Mesenteric fat pad (tissue), 1 donor: ENCODE results near the gene STAC2. TPM values are rescaled to one million over a fixed set of nuclear protein-coding genes. Genes with fewer than 3 reads are reported as not detected.
A peak's percentile ranks its signal among the peaks of the same experiment; 100 is the strongest.

ENCODE experiments used
- DNase-seq: peaks from one replicate; pipeline ENCODE4 v3.0.0-alpha.2; 2020; ENCODE audit warnings: low spot score
- long read RNA-seq: library from polyadenylated mRNA; unstranded; transcript quantifications from one replicate; pipeline ENCODE4 v2.0.0, GENCODE V29; 2020
- total RNA-seq: library from RNA; stranded (reverse); fragmentation: NEBNext Ultra II Directional; extraction: Animal tissue kit (Norgen Biotek cat#: 25700); gene quantifications from one replicate; pipeline ENCODE4 v1.2.1, GENCODE V29; 2021
- donor health status: DM: yes; HTN: yes; CAD: no.

STAC2 gene
- total RNA-seq: 0.16 TPM
- long read RNA-seq: 0 reads

GRCh38 chr17:39225308-39225958, at the start of gene STAC2:
Gene STAC2 (minus strand): TSS chr17:39225945. CDS start chr17:39225502, 443 bp downstream.
- DNase-seq: no peak

DNA sequence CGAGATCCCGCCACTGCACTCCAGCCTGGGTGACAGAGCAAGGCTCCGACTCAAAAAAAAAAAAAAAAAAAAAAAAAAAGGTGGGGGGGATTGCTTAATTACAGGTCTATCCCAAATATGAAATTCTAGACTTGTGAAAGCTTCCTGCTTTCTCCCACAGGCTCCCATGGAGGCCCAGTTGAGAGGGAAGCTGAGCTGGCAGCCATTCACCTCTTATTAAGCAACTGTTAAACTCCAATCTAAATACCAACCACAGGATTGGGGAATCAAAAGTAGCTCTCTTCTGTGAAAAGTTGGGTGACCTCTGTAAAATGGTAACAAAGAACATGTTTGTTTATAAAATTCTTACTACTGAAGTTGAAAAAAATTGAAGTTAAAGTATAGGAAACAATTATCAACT, 45.8 kb upstream of the STAC2 start:
- no peak for DNase-seq

DNA sequence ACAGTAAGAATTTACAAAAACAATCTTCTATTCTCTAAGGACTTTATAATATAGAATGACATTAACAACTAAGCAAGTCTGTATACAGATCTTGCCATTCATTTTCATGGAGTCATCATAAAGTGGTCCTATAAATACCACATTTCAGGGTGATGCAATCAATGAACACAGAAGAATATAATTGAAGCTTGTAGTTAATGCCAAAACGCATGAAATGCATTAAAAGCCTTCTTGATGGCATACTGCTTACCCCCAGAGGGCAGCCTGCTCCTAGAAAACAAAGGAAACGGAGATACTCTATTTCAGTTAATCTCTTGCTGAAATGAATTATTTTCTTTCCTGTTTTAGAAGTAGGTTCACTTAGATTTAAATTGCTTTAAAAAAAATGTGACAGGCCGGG, 45.2 kb upstream of the STAC2 start:
- no peak for DNase-seq

GRCh38 chr17:39264119-39264518, 38.4 kb upstream of the STAC2 start:
- no peak for DNase-seq

GRCh38 chr17:39261286-39261685, 35.5 kb upstream of the STAC2 start:
- no peak for DNase-seq

GRCh38 chr17:39252788-39253460, 27.2 kb upstream of the STAC2 start:
- peak; percentile 73 for DNase-seq

DNA sequence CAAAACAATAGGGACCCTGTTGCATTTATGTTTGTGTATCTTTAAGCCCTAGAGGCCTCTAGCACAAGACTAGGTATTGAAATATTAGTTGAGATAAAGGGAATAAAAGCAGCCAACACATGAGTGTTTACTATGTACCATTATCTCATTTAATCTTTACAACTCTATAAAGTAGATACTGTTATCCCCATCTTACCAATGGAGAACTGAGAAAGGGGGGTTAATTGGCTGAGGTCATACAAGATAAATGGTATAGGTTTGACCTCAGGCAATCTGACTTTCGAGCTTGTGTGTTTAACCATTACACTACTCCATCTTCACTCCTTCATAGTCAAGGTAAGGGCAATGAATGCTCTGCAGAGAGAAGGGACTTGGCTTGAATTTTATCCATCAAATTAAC, 26.3 kb upstream of the STAC2 start:
- DNase-seq: no peak

GRCh38 chr17:39250076-39250475, 24.3 kb upstream of the STAC2 start:
- peak; percentile 35 for DNase-seq

GRCh38 chr17:39246274-39246673, 20.5 kb upstream of the STAC2 start:
- peak; percentile 35 for DNase-seq

DNA sequence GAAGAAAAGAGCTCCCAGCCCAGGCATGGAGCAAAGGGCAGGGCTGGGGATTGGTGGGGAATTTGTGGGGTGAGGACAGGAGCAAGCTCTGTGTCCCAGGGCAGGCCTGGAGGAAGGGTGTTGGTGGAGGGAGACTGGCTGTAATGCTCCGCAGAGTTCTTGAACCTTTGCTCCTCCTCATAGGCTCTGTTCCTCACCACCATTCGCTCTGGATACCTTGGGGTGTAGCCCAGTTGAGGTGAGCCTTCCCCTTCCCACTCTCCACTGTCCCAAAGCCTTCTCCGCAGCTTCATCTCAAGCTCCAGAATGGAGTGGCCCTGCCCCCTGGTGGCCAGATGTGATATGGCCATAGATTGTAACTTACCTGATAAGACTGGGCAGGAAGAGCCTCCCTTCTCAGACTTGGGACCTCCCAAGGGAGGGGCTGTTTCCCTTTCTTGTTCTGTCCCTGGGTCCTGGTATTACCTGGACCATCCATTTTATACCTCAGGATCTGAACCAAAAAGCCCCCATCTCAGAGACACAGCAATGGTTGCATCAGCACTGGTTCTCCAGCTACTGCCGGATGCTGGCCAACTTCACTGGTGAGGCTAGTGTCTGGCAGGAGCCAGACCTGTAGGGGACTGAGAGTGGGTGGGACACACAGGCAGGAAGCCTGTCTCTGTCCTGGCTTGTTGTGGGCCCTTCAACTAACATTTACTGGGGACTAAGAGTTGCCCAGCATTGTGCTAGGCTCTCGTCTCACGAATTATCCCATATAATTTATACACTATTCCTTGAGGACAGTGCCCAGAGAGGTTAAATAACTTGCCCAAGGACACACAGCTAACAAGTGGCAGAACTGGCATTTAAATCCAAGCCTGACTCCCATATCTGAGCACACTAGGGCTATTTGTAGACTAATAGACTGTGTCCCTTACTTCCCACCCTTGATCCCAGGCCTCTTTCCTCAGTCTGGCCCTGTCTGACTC, 19.1 kb upstream of the STAC2 start:
- DNase-seq: peak; percentile 93

GRCh38 chr17:39244016-39244599, 18.4 kb upstream of the STAC2 start:
- DNase-seq: peak; percentile 74

GRCh38 chr17:39243155-39243554, 17.4 kb upstream of the STAC2 start:
- peak; percentile 62 for DNase-seq

GRCh38 chr17:39240631-39241030, 14.9 kb upstream of the STAC2 start:
- DNase-seq: peak; percentile 43

GRCh38 chr17:39239640-39240314, 14.0 kb upstream of the STAC2 start:
- peak; percentile 87 for DNase-seq

DNA sequence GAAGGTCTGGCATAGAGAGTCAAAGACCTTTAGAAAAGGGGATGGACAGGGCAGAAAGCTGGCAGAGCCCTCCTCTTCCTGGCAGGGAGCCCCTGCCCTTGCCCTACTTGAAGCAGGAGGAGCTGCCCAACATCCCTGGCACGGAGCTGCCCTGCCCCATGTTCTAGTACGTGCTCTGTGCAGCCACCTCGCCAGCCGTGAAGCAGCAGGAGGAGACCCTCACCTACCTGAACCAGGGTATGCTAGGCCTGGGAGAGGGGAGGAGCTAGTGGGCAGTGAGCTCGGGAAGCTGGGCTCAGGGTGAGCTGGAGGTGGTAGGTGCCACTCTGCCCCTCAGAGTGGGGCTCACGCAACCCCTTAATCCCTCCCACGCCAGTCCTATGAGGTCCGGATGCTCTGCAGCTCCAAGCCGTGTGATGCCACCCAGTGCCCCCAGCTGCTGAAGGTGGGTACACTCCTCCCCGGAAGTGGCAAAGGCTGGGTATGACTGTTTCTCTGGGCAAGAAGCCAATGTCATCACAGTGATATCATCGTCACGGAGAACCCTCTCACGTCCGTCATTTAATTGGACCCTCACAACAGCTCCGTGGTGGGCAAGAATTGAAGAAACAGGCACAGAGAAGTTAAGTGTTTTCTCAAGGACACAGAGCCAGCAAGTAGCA, 12.7 kb upstream of the STAC2 start:
- DNase-seq: no peak

DNA sequence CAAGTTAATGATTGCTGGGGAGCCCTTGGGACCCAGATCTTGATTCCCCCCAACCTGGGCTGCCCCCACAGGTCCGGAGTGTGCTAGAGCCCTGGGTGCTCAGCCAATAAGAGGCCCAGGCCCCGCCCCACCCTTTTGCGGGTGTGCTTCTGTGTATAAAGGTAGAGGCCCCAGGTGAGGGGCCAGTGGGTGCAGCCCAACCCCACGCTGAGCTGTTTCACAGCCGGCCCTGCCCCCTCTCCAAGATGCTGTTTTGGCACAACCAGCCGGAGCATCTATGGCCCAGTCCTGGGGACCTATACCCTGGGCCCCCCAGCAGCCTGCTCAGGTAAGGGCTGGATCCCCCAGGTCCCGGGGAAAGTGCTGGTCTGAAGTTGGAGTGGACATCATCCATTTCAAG, 11.8 kb upstream of the STAC2 start:
- no peak for DNase-seq

DNA sequence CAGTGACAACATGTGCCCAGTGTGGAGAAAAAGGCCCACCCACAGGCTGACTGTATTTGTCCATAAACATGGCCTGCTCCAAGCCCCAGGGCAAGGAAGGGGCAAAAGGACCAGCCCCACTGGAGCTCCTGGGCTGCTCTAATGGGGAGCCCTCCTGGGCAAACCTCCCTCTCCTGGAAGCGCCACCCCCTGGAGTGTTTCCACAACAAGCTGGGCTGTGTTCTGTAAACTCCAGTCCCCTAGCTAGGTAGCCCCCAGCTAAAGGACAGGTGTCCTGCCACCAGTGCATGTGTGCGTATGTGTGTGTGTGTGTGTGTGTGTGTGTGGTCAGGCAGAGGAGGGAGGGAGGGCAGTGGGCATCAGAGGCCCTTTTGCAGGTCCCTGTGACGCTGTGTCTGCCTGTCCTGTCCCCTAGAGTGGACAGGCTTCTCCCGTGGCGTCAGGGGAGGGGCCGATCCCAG, 11.3 kb upstream of the STAC2 start:
- DNase-seq: no peak

GRCh38 chr17:39236450-39236927, 10.7 kb upstream of the STAC2 start:
- no peak for DNase-seq

GRCh38 chr17:39235555-39236449, 10.1 kb upstream of the STAC2 start:
- no peak for DNase-seq
